ENCODE data around the gene DNMT1.

DNMT1 gene

GRCh38 chr19:10132905-10133304, 61.8 kb downstream of the DNMT1 start:
- no peaks in the 10 kb centered on the region for H3K27me3 ChIP-seq
- H3K9me3 ChIP-seq: no peaks in the 10 kb centered on the region
- TF ChIP-seq CTCF (IDR thresholded peaks at IDR 0.05): no peak
- H3K27ac ChIP-seq: no peak overlapping the region
- no peak overlapping the region for H3K4me3 ChIP-seq (ENCODE audit: low read depth in 1 of 2, low read length in 1 of 2)
- H3K36me3 ChIP-seq: peaks cover 80% of the 10 kb centered on the region
- H3K4me1 ChIP-seq (ENCODE audit: control insufficient read depth in 1 of 2, insufficient read depth in 1 of 2, low read depth in 1 of 2, low read length in 1 of 2): no peaks in the 10 kb centered on the region

- Histone ChIP-seq H3K9me3 (no peaks in the 10 kb centered on the region), H3K4me1 (ENCODE audit: control insufficient read depth in 1 of 2, insufficient read depth in 1 of 2, low read depth in 1 of 2, low read length in 1 of 2) (no peaks in the 10 kb centered on the region), H3K27me3 (no peaks in the 10 kb centered on the region), H3K4me3 (ENCODE audit: low read depth in 1 of 2, low read length in 1 of 2) (no peak overlapping the region), H3K27ac (no peak overlapping the region), H3K36me3 (peaks cover 26% of the 10 kb centered on the region)
- no peak for TF ChIP-seq CTCF (IDR thresholded peaks at IDR 0.05)
Measured at GRCh38 chr19:10126213-10126639, 68.5 kb downstream of the DNMT1 start.

- TF ChIP-seq CTCF (IDR thresholded peaks at IDR 0.05): no peak
- H3K4me3 ChIP-seq (ENCODE audit: low read depth in 1 of 2, low read length in 1 of 2): no peak overlapping the region
- no peaks in the 10 kb centered on the region for H3K27me3 ChIP-seq
- H3K36me3 ChIP-seq: peaks cover 15% of the 10 kb centered on the region
- H3K27ac ChIP-seq: no peak overlapping the region
- peaks cover 2 to 3% of the 10 kb centered on the region in 2 experiments for H3K4me1 ChIP-seq (ENCODE audit: control insufficient read depth in 1 of 2, insufficient read depth in 1 of 2, low read depth in 1 of 2, low read length in 1 of 2)
- H3K9me3 ChIP-seq: no peaks in the 10 kb centered on the region
Measured at GRCh38 chr19:10124429-10124828, 70.3 kb downstream of the DNMT1 start.

GRCh38 chr19:10122045-10122444, 72.7 kb downstream of the DNMT1 start:
- no peaks in the 10 kb centered on the region for H3K9me3 ChIP-seq
- H3K4me3 ChIP-seq (ENCODE audit: low read depth in 1 of 2, low read length in 1 of 2): no peak overlapping the region
- H3K27me3 ChIP-seq: no peaks in the 10 kb centered on the region
- H3K36me3 ChIP-seq: peaks cover 8% of the 10 kb centered on the region
- H3K4me1 ChIP-seq (ENCODE audit: control insufficient read depth in 1 of 2, insufficient read depth in 1 of 2, low read depth in 1 of 2, low read length in 1 of 2): peaks cover 10 to 11% of the 10 kb centered on the region in 2 experiments
- H3K27ac ChIP-seq: no peak overlapping the region
- TF ChIP-seq CTCF (IDR thresholded peaks at IDR 0.05): no peak

- no peaks in the 10 kb centered on the region for H3K9me3 ChIP-seq
- no peaks in the 10 kb centered on the region for H3K27me3 ChIP-seq
- no peak overlapping the region for H3K4me3 ChIP-seq (ENCODE audit: low read depth in 1 of 2, low read length in 1 of 2)
- peaks cover 10 to 11% of the 10 kb centered on the region in 2 experiments for H3K4me1 ChIP-seq (ENCODE audit: control insufficient read depth in 1 of 2, insufficient read depth in 1 of 2, low read depth in 1 of 2, low read length in 1 of 2)
- peaks cover 22% of the 10 kb centered on the region for H3K36me3 ChIP-seq
- no peak overlapping the region for H3K27ac ChIP-seq
- no peak for TF ChIP-seq CTCF (IDR thresholded peaks at IDR 0.05)
Measured at GRCh38 chr19:10120538-10121189, 74.1 kb downstream of the DNMT1 start.

Measured in neutrophil (primary cell).